LoVo (cell line): ENCODE results near the gene HIVEP1.

ENCODE experiments used
- DNase-seq: peaks from one replicate; pipeline ENCODE4 v3.0.0-alpha.2; 2016; ENCODE audit warnings: low spot score

Gene HIVEP1

DNA sequence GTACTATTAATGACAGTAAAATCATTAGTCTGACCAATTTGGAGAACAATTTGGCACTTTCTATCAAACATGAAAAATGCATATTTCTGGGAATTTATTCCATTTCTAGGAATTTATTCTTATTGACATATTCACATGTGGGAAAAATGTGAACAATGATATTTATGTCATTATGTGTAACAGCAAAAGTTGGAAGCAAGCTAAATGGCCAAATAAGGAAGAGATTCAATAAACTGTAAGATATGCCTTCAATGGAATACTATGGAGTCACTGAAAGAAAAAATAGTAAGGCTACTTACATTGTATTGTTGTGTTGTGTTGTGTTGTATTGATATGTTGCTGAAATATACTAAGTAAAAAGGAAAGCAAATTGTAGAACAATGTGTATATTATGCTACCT lies 177.5 kb downstream of the HIVEP1 start:
- no peak for DNase-seq

DNA sequence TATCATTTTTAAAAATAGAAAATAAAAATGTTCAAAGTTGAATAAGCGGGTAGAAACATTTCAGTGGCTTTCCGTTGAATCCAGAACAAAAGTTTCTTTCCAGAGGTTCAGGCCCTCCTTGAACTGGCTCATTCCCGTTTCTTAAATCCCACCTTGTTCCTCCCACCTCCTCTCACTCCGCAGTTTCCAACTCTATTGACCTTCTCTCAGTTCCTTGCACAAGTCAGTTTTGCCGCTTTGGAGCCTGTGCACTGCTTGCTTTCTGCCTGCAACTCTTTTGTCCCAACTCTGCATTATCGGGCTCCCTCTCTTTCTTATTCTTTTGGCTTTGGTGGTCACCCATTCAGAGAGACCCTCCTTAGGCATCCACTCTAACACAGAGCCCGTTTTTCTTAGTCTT lies 178.1 kb downstream of the HIVEP1 start:
- DNase-seq: no peak

DNA sequence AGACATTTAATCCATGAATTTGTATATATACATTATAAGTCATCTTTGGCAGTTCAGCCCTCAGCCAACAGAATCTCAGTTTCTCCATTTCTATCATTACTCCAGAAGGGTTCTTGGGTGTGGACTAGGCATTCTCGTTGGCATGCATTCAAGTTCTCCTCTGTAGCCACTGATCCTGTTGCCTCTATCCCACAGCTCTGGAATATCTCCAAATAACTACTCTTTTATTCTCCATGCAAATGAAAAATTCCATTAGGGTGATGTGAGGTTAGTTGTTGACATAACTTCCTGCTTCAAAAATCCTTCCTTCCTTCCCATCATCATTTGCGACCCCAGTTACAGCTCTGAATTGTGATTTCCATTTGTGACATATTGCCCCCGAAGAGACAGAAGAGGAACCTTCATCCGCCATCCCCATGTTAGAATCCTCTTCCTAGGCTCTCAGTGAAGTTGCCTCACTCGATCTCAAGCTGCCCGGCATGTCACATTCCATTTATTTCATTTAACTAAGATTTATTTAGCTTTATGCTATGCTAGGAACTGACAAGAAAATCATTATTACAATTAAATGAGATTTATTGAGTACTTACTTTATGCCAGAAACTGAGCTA lies 184.3 kb downstream of the HIVEP1 start:
- DNase-seq: peak; percentile 42

DNA sequence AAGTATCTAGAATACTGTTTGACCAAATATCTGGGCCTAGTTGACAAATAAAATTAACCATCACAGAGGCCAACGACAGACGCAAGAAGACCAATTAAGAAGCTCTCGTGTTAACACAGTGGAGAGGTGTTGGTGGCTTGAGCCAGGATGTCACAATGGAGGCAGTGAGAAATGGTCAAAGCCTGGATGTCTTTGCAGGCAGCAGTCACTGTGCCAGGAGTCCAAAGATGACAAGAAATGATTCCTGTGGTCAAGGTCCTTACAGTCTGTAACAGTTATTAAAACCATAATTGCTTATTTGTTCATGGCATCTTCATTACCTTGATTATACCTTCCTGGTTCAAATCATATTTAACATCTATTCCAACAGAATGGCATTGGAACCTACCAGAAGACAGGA lies 186.7 kb downstream of the HIVEP1 start:
- DNase-seq: no peak

DNA sequence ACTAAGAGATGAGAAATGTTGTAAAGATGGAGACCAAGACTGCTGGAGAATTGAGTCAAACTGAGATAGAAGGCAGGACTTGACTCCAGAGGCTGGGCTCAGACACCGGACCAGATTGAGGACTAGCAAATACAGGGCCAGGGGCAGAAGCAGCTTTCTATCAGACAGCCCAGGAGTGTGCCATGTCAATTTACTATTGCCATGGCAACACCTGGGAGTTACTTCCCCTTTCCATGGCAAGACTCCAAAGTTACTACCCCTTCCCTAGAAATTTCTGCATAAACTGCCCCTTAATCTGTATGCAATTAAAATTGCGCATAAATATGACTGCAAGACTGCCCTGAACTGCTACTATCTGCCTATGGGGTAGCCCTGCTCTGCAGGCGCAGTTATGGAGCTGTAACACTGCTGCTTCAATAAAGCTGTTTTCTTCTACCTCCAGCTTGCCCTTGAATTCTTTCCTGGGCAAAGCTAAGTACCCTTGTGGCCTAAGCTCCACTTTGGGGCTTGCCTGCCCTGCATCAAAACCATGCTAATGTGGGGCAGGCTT lies 188.0 kb downstream of the HIVEP1 start:
- no peak for DNase-seq

DNA sequence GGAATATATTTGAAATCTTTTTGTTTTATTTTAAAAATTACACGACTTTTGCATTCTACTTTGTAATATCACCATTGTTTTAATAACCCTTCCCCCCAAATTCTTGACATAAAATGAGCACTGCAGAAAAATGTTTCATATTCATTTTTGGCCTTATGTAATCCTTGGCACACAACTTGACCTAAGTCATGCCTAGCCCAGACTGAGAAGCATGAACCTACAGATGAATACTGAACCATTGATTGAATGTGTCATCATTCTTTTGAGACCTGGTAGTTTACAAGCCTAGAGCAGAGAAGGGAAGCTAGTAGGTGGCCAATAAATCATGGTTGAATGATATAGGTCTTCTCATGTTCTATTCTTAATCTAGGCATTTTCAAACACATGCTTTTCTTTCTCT lies 188.6 kb downstream of the HIVEP1 start:
- DNase-seq: no peak

DNA sequence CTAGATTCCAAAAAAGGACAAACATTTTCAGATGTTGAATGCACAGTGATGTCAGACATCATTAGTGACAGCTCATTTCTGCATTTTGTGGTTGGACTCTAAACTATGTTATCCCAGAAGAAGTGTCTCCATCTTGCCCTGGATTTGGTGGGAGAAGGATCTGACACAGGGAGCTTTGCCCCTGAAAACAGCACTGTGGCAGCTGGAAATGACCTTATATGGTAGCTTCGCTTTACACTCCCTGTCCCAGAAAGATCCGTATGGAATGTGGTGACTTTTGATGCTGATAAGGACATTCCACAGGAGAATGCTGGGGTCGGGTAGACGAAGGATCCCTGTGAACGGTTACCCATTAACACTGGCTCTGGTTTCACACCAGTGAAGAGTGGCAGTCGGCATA lies 190.9 kb downstream of the HIVEP1 start:
- DNase-seq: no peak

DNA sequence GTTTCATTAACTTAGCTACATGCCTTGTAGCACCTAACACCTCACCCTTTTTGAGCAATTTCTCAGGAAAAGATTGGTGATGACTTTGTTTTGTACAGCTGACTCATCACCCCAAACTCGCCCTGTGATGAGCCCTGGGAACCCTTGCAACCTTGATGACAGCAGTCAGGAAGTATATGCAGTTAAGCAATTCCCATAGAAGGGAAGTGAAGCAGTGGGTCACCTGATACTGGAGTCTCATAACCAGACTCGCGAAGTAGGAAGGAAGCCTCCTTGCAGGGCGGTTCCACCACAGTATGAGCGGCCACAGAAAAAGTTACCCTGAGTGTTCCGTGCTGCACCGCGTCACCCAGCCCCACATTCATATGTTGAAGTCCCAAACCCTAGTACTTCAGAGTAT lies 196.1 kb downstream of the HIVEP1 start:
- DNase-seq: no peak

DNA sequence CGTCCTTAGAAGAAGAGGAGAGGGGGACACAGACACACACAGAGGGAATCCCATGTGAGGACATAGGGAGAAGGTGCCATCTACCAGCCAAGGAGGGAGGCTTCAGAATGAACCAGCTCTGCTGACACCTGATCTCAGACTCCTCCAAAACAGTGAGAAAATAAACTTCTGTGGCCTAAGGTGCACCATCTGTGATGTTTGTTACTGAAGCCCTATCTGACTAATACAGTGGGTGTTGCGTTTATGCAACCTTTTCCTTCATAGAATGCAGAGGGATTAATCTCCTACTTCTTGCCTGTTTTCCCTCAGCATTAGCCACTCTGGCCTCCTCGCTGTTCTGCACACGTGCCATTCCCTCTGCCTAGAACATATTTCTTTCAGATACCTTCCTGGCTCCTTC lies 196.6 kb downstream of the HIVEP1 start:
- DNase-seq: no peak
